ENCODE measurements around the gene CAVIN2. TPM values are rescaled to one million over a fixed set of nuclear protein-coding genes. Genes with fewer than 3 reads are reported as not detected.

Gene CAVIN2
- total RNA-seq, 1 experiment from 2014 or later = 0.28 TPM

GRCh38 chr2:191824398-191824797, 22.5 kb downstream of the CAVIN2 start:
- H3K36me3 Mint-ChIP-seq = no peaks in the 10 kb centered on the region
- TF ChIP-seq STAT6 (CRISPR knock-in tag; conservative IDR thresholded peaks at IDR 0.05; ENCODE audit: low read depth) = no peak
- TF ChIP-seq ATF1 (CRISPR knock-in tag; IDR thresholded peaks at IDR 0.05) = no peak
- TF ChIP-seq, protein P1, sequence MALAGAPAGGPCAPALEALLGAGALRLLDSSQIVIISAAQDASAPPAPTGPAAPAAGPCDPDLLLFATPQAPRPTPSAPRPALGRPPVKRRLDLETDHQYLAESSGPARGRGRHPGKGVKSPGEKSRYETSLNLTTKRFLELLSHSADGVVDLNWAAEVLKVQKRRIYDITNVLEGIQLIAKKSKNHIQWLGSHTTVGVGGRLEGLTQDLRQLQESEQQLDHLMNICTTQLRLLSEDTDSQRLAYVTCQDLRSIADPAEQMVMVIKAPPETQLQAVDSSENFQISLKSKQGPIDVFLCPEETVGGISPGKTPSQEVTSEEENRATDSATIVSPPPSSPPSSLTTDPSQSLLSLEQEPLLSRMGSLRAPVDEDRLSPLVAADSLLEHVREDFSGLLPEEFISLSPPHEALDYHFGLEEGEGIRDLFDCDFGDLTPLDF (CRISPR knock-in tag; IDR thresholded peaks at IDR 0.05) = no peak
- TF ChIP-seq USF2 (CRISPR knock-in tag; IDR thresholded peaks at IDR 0.05) = no peak
- TF ChIP-seq, protein P2, sequence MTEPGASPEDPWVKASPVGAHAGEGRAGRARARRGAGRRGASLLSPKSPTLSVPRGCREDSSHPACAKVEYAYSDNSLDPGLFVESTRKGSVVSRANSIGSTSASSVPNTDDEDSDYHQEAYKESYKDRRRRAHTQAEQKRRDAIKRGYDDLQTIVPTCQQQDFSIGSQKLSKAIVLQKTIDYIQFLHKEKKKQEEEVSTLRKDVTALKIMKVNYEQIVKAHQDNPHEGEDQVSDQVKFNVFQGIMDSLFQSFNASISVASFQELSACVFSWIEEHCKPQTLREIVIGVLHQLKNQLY (CRISPR knock-in tag; IDR thresholded peaks at IDR 0.05) = no peak
- DNase-seq (ENCODE audit: low spot score) (no peak), ATAC-seq (no peak)
- POLR2A ChIA-PET = interaction anchor here (0.8 kb wide), 1 partner anchor 69 kb away, joined by 3 read pairs; no protein-coding TSS in a partner anchor
- no peak overlapping the region for H3K27ac Mint-ChIP-seq
- no peaks in the 10 kb centered on the region for H3K27me3 Mint-ChIP-seq (ENCODE audit: low read depth)
- CTCF ChIA-PET = interaction anchor here (1.0 kb wide), 1 partner anchor 45 kb away, joined by 3 read pairs; no protein-coding TSS in a partner anchor
- H3K9me3 Mint-ChIP-seq = peaks cover 8% of the 10 kb centered on the region
- peaks cover 12% of the 10 kb centered on the region for H3K4me1 Mint-ChIP-seq
- no peak overlapping the region for H3K4me3 Mint-ChIP-seq

DNA sequence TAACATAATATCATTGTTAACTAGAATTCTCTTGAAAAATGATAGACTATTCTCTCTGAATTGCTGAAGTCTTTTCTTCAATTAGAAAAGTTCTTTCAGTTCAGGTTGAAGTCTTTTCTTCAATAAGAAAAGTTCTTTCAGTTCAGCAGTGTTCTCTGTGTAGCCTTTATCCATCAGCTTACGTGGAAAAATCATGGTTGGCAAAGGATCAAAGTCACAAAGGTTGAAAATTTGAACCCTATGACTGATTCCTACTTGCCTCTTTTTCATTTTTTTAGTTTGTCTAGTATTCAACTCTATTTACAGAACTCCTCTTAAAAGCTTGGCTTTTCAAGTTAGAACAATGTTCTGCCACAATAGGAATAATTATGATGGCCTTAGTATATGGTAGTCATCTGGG, 25.8 kb downstream of the CAVIN2 start:
- ATAC-seq (no peak), DNase-seq (ENCODE audit: low spot score) (no peak)
- ChIA-PET CTCF (interaction anchor here (1.2 to 1.6 kb wide), 3 partner anchors 9 to 341 kb away, joined by 4 to 5 read pairs (median 4); no protein-coding TSS in a partner anchor), POLR2A (no interaction called here)
- no peaks in the 10 kb centered on the region for H3K27me3 Mint-ChIP-seq (ENCODE audit: low read depth)
- H3K9me3 Mint-ChIP-seq = peaks cover 3% of the 10 kb centered on the region
- no peak overlapping the region for H3K4me3 Mint-ChIP-seq
- peaks cover 5% of the 10 kb centered on the region for H3K4me1 Mint-ChIP-seq
- no peak overlapping the region for H3K27ac Mint-ChIP-seq
- no peaks in the 10 kb centered on the region for H3K36me3 Mint-ChIP-seq
- TF ChIP-seq CREM (CRISPR knock-in tag; IDR thresholded peaks at IDR 0.05) = no peak
- TF ChIP-seq ATF6 (CRISPR knock-in tag; IDR thresholded peaks at IDR 0.05) = no peak
- TF ChIP-seq NFE2L1 (CRISPR knock-in tag; IDR thresholded peaks at IDR 0.05) = no peak
- TF ChIP-seq E2F4 (CRISPR knock-in tag; IDR thresholded peaks at IDR 0.05; ENCODE audit: borderline replicate concordance, low read depth) = no peak
- TF ChIP-seq ATF1 (CRISPR knock-in tag; IDR thresholded peaks at IDR 0.05) = no peak
- TF ChIP-seq ZNF396 (CRISPR knock-in tag; IDR thresholded peaks at IDR 0.05; ENCODE audit: borderline replicate concordance) = no peak
- no peak for TF ChIP-seq TEAD1 (CRISPR knock-in tag; IDR thresholded peaks at IDR 0.05)
- TF ChIP-seq HMGA2 (CRISPR knock-in tag; IDR thresholded peaks at IDR 0.05) = no peak
- TF ChIP-seq CDX4 (CRISPR knock-in tag; IDR thresholded peaks at IDR 0.05; ENCODE audit: borderline replicate concordance) = no peak
- TF ChIP-seq, protein P3, sequence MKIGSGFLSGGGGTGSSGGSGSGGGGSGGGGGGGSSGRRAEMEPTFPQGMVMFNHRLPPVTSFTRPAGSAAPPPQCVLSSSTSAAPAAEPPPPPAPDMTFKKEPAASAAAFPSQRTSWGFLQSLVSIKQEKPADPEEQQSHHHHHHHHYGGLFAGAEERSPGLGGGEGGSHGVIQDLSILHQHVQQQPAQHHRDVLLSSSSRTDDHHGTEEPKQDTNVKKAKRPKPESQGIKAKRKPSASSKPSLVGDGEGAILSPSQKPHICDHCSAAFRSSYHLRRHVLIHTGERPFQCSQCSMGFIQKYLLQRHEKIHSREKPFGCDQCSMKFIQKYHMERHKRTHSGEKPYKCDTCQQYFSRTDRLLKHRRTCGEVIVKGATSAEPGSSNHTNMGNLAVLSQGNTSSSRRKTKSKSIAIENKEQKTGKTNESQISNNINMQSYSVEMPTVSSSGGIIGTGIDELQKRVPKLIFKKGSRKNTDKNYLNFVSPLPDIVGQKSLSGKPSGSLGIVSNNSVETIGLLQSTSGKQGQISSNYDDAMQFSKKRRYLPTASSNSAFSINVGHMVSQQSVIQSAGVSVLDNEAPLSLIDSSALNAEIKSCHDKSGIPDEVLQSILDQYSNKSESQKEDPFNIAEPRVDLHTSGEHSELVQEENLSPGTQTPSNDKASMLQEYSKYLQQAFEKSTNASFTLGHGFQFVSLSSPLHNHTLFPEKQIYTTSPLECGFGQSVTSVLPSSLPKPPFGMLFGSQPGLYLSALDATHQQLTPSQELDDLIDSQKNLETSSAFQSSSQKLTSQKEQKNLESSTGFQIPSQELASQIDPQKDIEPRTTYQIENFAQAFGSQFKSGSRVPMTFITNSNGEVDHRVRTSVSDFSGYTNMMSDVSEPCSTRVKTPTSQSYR (CRISPR knock-in tag; IDR thresholded peaks at IDR 0.05) = no peak
- TF ChIP-seq, protein P4, sequence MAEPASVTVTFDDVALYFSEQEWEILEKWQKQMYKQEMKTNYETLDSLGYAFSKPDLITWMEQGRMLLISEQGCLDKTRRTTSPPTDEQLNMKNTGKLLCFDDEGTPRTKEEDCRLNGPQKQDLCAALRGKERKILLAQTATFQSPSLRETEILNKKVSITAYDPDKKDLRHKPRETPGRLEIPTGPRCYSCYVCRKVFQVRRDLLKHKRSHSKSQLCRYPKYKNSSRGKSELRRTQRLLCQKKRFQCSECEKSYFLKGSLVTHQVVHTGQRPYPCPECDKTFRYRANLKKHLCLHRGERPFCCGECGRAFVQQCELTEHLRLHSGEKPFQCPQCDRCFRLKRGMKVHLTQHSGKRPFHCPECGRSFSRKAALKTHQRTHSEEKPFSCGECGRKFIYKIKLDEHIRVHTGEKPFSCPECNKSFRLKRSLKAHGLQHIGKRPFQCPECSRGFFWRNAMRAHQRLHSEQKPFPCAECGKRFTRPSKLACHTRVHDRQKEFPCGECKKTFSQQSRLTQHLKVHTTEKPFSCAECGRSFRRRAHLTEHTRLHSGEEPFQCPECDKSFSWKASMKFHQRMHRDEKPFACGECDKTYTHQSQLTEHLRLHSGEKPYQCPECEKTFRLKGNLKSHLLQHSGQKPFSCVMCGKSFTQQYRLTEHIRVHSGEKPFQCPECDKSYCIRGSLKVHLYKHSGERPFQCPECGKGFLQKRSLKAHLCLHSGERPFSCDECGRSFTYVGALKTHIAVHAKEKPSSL (CRISPR knock-in tag; conservative IDR thresholded peaks at IDR 0.05) = no peak
- TF ChIP-seq TCF7 (CRISPR knock-in tag; IDR thresholded peaks at IDR 0.05; ENCODE audit: low read depth) = no peak
- TF ChIP-seq, protein P5, sequence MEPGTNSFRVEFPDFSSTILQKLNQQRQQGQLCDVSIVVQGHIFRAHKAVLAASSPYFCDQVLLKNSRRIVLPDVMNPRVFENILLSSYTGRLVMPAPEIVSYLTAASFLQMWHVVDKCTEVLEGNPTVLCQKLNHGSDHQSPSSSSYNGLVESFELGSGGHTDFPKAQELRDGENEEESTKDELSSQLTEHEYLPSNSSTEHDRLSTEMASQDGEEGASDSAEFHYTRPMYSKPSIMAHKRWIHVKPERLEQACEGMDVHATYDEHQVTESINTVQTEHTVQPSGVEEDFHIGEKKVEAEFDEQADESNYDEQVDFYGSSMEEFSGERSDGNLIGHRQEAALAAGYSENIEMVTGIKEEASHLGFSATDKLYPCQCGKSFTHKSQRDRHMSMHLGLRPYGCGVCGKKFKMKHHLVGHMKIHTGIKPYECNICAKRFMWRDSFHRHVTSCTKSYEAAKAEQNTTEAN (CRISPR knock-in tag; IDR thresholded peaks at IDR 0.05) = no peak
- no peak for TF ChIP-seq NR3C1 (CRISPR knock-in tag; conservative IDR thresholded peaks at IDR 0.05; ENCODE audit: low read depth)
